H1 (cell line): ENCODE measurements around the gene NID2. TPM values are rescaled to one million over a fixed set of nuclear protein-coding genes. Genes with fewer than 3 reads are reported as not detected.

ENCODE experiments used
- CTCF ChIA-PET: fragments of 300-600 bp; sonication (Branson Sonifier 250); formaldehyde crosslinking; loops from one replicate; lab custom pipeline; 2021; ENCODE audit not compliant: partially characterized antibody; lab: Charles Lee
- POLR2A ChIA-PET: fragments of 300-600 bp; sonication (Branson Sonifier 250); formaldehyde crosslinking; loops from one replicate; lab custom pipeline; 2021; ENCODE audit warnings: inconsistent platforms; ENCODE audit not compliant: partially characterized antibody; lab: Charles Lee
- DNase-seq, 2 experiments: peaks; one replicate each; pipeline versions ENCODE4 v3.0.0 to v3.0.0-alpha.2; 2010 to 2022; ENCODE audit warnings: low spot score in 2 of 2, low read depth in 1 of 2, mixed read lengths in 1 of 2
- FAIRE-seq: peaks from 2 replicates; lab custom pipeline; 2011; peaks lifted over from hg19 to GRCh38; lab: Jason Lieb, UNC
- H2AFZ ChIP-seq: 2 replicates; pipeline ENCODE4 v1.8.1; 2012; ENCODE audit warnings: low read length, inconsistent platforms
- H2AK5ac ChIP-seq: 2 replicates; pipeline ENCODE4 v1.6.1; 2013; ENCODE audit warnings: low read depth, low read length
- H2BK120ac ChIP-seq: replicated peaks from 2 replicates; pipeline ENCODE3; 2013; ENCODE audit warnings: low read depth, low read length, inconsistent platforms
- H2BK12ac ChIP-seq: 2 replicates; pipeline ENCODE4 v1.6.1; 2013; ENCODE audit warnings: low read depth, low read length
- H2BK15ac ChIP-seq: 2 replicates; pipeline ENCODE4 v1.6.1; 2013; ENCODE audit warnings: low read length
- H2BK20ac ChIP-seq: 2 replicates; pipeline ENCODE4 v1.6.1; 2013; ENCODE audit warnings: low read length
- H2BK5ac ChIP-seq: 2 replicates; pipeline ENCODE4 v1.6.1; 2013; ENCODE audit warnings: low read depth, low read length
- H3K14ac ChIP-seq: 2 replicates; pipeline ENCODE4 v1.6.1; 2013; ENCODE audit warnings: inconsistent platforms; ENCODE audit not compliant: insufficient read length
- H3K18ac ChIP-seq: 2 replicates; pipeline ENCODE4 v1.6.1; 2013; ENCODE audit warnings: low read length; ENCODE audit errors: extremely low read depth
- H3K23ac ChIP-seq: 2 replicates; pipeline ENCODE4 v1.6.1; 2013; ENCODE audit warnings: inconsistent platforms; ENCODE audit not compliant: insufficient read length
- H3K23me2 ChIP-seq: 2 replicates; pipeline ENCODE4 v1.6.1; 2013; ENCODE audit warnings: low read depth, low read length
- H3K27ac ChIP-seq: 2 replicates; pipeline ENCODE4 v1.6.1; 2011; ENCODE audit warnings: low read depth, low read length, inconsistent platforms
- H3K27me3 ChIP-seq, 4 experiments: replicated peaks in 1 of 4; 1 replicate in 1 of 4; 2 replicates in 3 of 4; pipeline versions ENCODE4 v1.6.1 to v1.8.1; 2011 to 2013; ENCODE audit warnings: low read length in 3 of 4, mild to moderate bottlenecking in 3 of 4, inconsistent platforms in 2 of 4, mixed read lengths in 2 of 4, moderate library complexity in 1 of 4; ENCODE audit not compliant: control insufficient read depth in 3 of 4, insufficient read depth in 3 of 4; ENCODE audit errors: extremely low read depth in 1 of 4
- H3K36me3 ChIP-seq, 4 experiments: 2 replicates each; pipeline versions ENCODE4 v1.6.1 to v1.8.1; 2011 to 2013; ENCODE audit warnings: mild to moderate bottlenecking in 4 of 4, low read length in 3 of 4, moderate library complexity in 2 of 4, control low read depth in 1 of 4, inconsistent platforms in 1 of 4; ENCODE audit not compliant: insufficient read depth in 4 of 4, control insufficient read depth in 2 of 4
- H3K4ac ChIP-seq: replicated peaks from 2 replicates; pipeline ENCODE3; 2013; ENCODE audit warnings: low read length, low read depth, mixed read lengths, inconsistent platforms; ENCODE audit not compliant: insufficient read length
- H3K4me1 ChIP-seq, 4 experiments: replicated peaks in 1 of 4; 1 replicate in 1 of 4; 2 replicates in 3 of 4; pipeline versions ENCODE4 v1.6.1 to v1.8.1; 2011 to 2013; ENCODE audit warnings: low read length in 3 of 4, inconsistent platforms in 2 of 4, mixed read lengths in 1 of 4; ENCODE audit not compliant: insufficient read depth in 4 of 4, control insufficient read depth in 3 of 4
- H3K4me2 ChIP-seq, 2 experiments: 2 replicates each; pipeline versions ENCODE4 v1.6.1 to v1.8.1; 2011 to 2013; ENCODE audit warnings: low read depth in 2 of 2, low read length in 2 of 2, control low read depth in 1 of 2, inconsistent platforms in 1 of 2, mild to moderate bottlenecking in 1 of 2; ENCODE audit not compliant: insufficient read depth in 1 of 2
- H3K4me3 ChIP-seq, 4 experiments: fragments of 200-600, 300-600 bp in 1 of 4; sonication (generic), shearing (Covaris generic), sonication (Bioruptor Twin) in 1 of 4; 2 replicates each; pipeline versions ENCODE4 v1.5.1 to v1.8.1; 2011 to 2016; ENCODE audit warnings: low read length in 4 of 4, low read depth in 3 of 4, control low read depth in 2 of 4, inconsistent platforms in 2 of 4, mild to moderate bottlenecking in 2 of 4, mixed read lengths in 1 of 4, moderate library complexity in 1 of 4; ENCODE audit not compliant: insufficient read depth in 2 of 4; ENCODE audit errors: extremely low read depth in 1 of 4
- H3K56ac ChIP-seq: replicated peaks from 2 replicates; pipeline ENCODE3; 2013; ENCODE audit warnings: low read depth, mild to moderate bottlenecking, mixed read lengths, low read length, inconsistent platforms; ENCODE audit not compliant: insufficient read length
- H3K79me1 ChIP-seq: 2 replicates; pipeline ENCODE4 v1.6.1; 2013; ENCODE audit warnings: low read depth, low read length, control low read depth
- H3K79me2 ChIP-seq, 2 experiments: 2 replicates each; pipeline versions ENCODE4 v1.6.1 to v1.8.1; 2012 to 2013; ENCODE audit warnings: low read length in 2 of 2, mild to moderate bottlenecking in 2 of 2, inconsistent platforms in 1 of 2; ENCODE audit not compliant: insufficient read depth in 2 of 2, control insufficient read depth in 1 of 2
- H3K9ac ChIP-seq, 4 experiments: replicated peaks in 1 of 4; 1 replicate in 1 of 4; 2 replicates in 3 of 4; pipeline versions ENCODE4 v1.6.1 to v1.8.1; 2011 to 2013; ENCODE audit warnings: low read depth in 3 of 4, low read length in 3 of 4, control low read depth in 2 of 4, mild to moderate bottlenecking in 2 of 4, moderate library complexity in 2 of 4, inconsistent platforms in 1 of 4; ENCODE audit errors: extremely low read depth in 1 of 4
- H3K9me3 ChIP-seq, 2 experiments: 2 replicates each; pipeline versions ENCODE4 v1.6.1 to v1.8.1; 2012 to 2013; ENCODE audit warnings: mild to moderate bottlenecking in 2 of 2, moderate library complexity in 2 of 2, control low read depth in 1 of 2, inconsistent platforms in 1 of 2, low read depth in 1 of 2, low read length in 1 of 2, mixed read lengths in 1 of 2; ENCODE audit not compliant: insufficient read depth in 2 of 2
- H4K20me1 ChIP-seq, 2 experiments: replicated peaks in 1 of 2; 2 replicates each; pipeline versions ENCODE3 to v1.8.1; 2011 to 2013; ENCODE audit warnings: inconsistent platforms in 2 of 2, low read length in 2 of 2, mild to moderate bottlenecking in 1 of 2; ENCODE audit not compliant: insufficient read depth in 2 of 2, control insufficient read depth in 1 of 2
- H4K5ac ChIP-seq: 2 replicates; pipeline ENCODE4 v1.6.1; 2013; ENCODE audit warnings: low read length, low read depth, mixed read lengths, inconsistent platforms; ENCODE audit not compliant: insufficient read length
- H4K8ac ChIP-seq: 2 replicates; pipeline ENCODE4 v1.8.0; 2013; ENCODE audit warnings: mild to moderate bottlenecking, moderate library complexity, low read length, inconsistent platforms; ENCODE audit not compliant: insufficient read depth; ENCODE audit errors: extremely low read depth
- H4K91ac ChIP-seq: replicated peaks from 2 replicates; pipeline ENCODE3; 2013; ENCODE audit warnings: low read length, mixed read lengths, inconsistent platforms; ENCODE audit not compliant: insufficient read length
- EGR1 ChIP-seq: IDR thresholded peaks from 2 replicates; pipeline ENCODE4 v1.6.1; 2011; ENCODE audit warnings: low read depth, low read length, borderline replicate concordance
- MAX ChIP-seq: IDR thresholded peaks from 2 replicates; pipeline ENCODE4 v1.6.1; 2012; ENCODE audit warnings: inconsistent platforms
- NRF1 ChIP-seq: IDR thresholded peaks from 2 replicates; pipeline ENCODE4 v1.6.1; 2011; ENCODE audit warnings: mild to moderate bottlenecking, low read depth, low read length, improper control_type of control experiment
- RBBP5 ChIP-seq: IDR thresholded peaks from 2 replicates; pipeline ENCODE4 v1.7.1; 2012; ENCODE audit warnings: low read depth, mild to moderate bottlenecking, inconsistent platforms, low read length, moderate library complexity, borderline replicate concordance
- RXRA ChIP-seq: IDR thresholded peaks from 2 replicates; pipeline ENCODE4 v1.6.1; 2011; ENCODE audit warnings: low read depth, mild to moderate bottlenecking, low read length, moderate library complexity; ENCODE audit not compliant: insufficient read depth
- SUZ12 ChIP-seq: fragments of 200-600 bp; sonication (generic); IDR thresholded peaks from 2 replicates; pipeline ENCODE4 v1.6.1; 2012; ENCODE audit warnings: mild to moderate bottlenecking, inconsistent platforms, low read length, moderate library complexity, mixed read lengths
- TAF7 ChIP-seq: optimal IDR thresholded peaks from 2 replicates; pipeline ENCODE3; 2011; ENCODE audit warnings: low read depth, mild to moderate bottlenecking, inconsistent platforms, low read length, moderate library complexity, borderline replicate concordance
- TBP ChIP-seq: IDR thresholded peaks from 2 replicates; pipeline ENCODE4 v1.6.1; 2011; ENCODE audit warnings: low read depth, low read length, improper control_type of control experiment
- TEAD4 ChIP-seq: IDR thresholded peaks from 2 replicates; pipeline ENCODE4 v1.6.1; 2012; ENCODE audit warnings: low read depth, low read length, inconsistent platforms, mixed read lengths
- WGBS, 2 experiments: shearing (Covaris generic) in 1 of 2; methylation state at CpG; one replicate each; pipeline versions ENCODE4 v1.1.6 to v1.1.7; 2013 to 2015; ENCODE audit warnings: low lambda C conversion rate in 2 of 2, mixed read lengths in 2 of 2, inconsistent platforms in 1 of 2, low coverage in 1 of 2, missing lambda C conversion rate in 1 of 2; ENCODE audit not compliant: insufficient replicate concordance in 2 of 2, insufficient coverage in 1 of 2, insufficient read length in 1 of 2; ENCODE audit errors: extremely low coverage in 1 of 2, missing lambda C conversion rate in 1 of 2; 5-methylcytosine and 5-hydroxymethylcytosine counted together
- polyA plus RNA-seq, 7 experiments: library from polyadenylated mRNA; depleted of rRNA in 3 of 7; stranded (reverse) in 5 of 7; unstranded in 2 of 7; fragments of >200 nt in 5 of 7; fragments of 200-250 nt in 2 of 7; gene quantifications; 1 replicate in 5 of 7; 2 replicates in 1 of 7; 4 replicates in 1 of 7; pipeline versions ENCODE4 v1.2.1 to v1.2.3, GENCODE V29; 2011 to 2013; ENCODE audit warnings: missing spikeins in 2 of 7, mixed read lengths in 2 of 7
- total RNA-seq: library from RNA; stranded (reverse); fragmentation: NEBNext Ultra II Directional; extraction: Animal tissue kit (Norgen Biotek cat#: 25700); gene quantifications from 2 replicates; pipeline ENCODE4 v1.2.1, GENCODE V29; 2021

NID2 gene
- total and polyA plus RNA-seq, 2 of the 8 experiments (the other 6 are each of a cell fraction or from before 2014, with no cell fraction given) = 6.1 to 12.6 TPM

GRCh38 chr14:52052288-52052943 is 16.4 kb downstream of the NID2 start:
- FAIRE-seq (no peak), DNase-seq (no peak)
- no peak overlapping the region for H3K56ac ChIP-seq
- no peaks in the 10 kb centered on the region for H3K79me2 ChIP-seq
- no peaks in the 10 kb centered on the region for H4K20me1 ChIP-seq
- H3K4me2 ChIP-seq = no peak overlapping the region
- no peak overlapping the region for H3K18ac ChIP-seq
- POLR2A ChIA-PET = no interaction called here
- no peak overlapping the region for H4K91ac ChIP-seq
- H2BK12ac ChIP-seq = no peak overlapping the region
- no peak overlapping the region for H2BK5ac ChIP-seq
- H2BK120ac ChIP-seq = no peak overlapping the region
- H2BK15ac ChIP-seq = no peak overlapping the region
- H3K4me1 ChIP-seq = peaks cover 0 to 5% (median 1%) of the 10 kb centered on the region in 4 experiments; a peak in 3 of 7 replicates
- H2AFZ ChIP-seq = no peak overlapping the region
- no peak overlapping the region for H4K8ac ChIP-seq
- no peak overlapping the region for H3K27ac ChIP-seq
- no peak overlapping the region for H2BK20ac ChIP-seq
- H3K14ac ChIP-seq = no peak overlapping the region
- TF ChIP-seq NRF1 = no peak
- no peak for TF ChIP-seq RBBP5
- no peak for TF ChIP-seq RXRA
- no peak for TF ChIP-seq MAX
- TF ChIP-seq EGR1 = no peak
- TF ChIP-seq TEAD4 = no peak
- no peak for TF ChIP-seq SUZ12
- no peak for TF ChIP-seq TBP
- no peak for TF ChIP-seq TAF7
- H4K5ac ChIP-seq = no peak overlapping the region
- H3K23ac ChIP-seq = no peak overlapping the region
- no peaks in the 10 kb centered on the region for H3K36me3 ChIP-seq
- CTCF ChIA-PET = interaction anchor here (2.8 to 10.0 kb wide), 2 partner anchors 9 to 18 kb away, joined by 16 to 135 read pairs; partner anchors contain the start of gene NID2
- H3K27me3 ChIP-seq = no peaks in the 10 kb centered on the region
- WGBS, 2 experiments = 92% methylated on average over 7 of the region's 7 CpGs; no CpG with 5 or more reads in 1 of the 2 experiments
- H3K9me3 ChIP-seq = no peaks in the 10 kb centered on the region
- no peaks in the 10 kb centered on the region for H3K79me1 ChIP-seq
- no peak overlapping the region for H3K4ac ChIP-seq
- no peak overlapping the region for H3K9ac ChIP-seq
- H3K4me3 ChIP-seq = no peak overlapping the region
- no peak overlapping the region for H2AK5ac ChIP-seq
- H3K23me2 ChIP-seq = no peaks in the 10 kb centered on the region
